Astrocyte of the cerebellum (primary cell): Measurements from ENCODE around the gene TDRD1.

Experiments
- DNase-seq: peaks from one replicate; pipeline ENCODE4 v3.0.0-alpha.2; 2011; ENCODE audit warnings: low read depth
- H3K4me3 ChIP-seq: 2 replicates; pipeline ENCODE4 v1.5.1; 2011; ENCODE audit warnings: mild to moderate bottlenecking, low read depth, low read length, moderate library complexity
- CTCF ChIP-seq: IDR thresholded peaks from 2 replicates; pipeline ENCODE4 v1.5.1; 2012; ENCODE audit warnings: low read length, low read depth, moderate library complexity, mild to moderate bottlenecking; ENCODE audit errors: missing control alignments
- in situ Hi-C: cut with HindIII; loops from 2 replicates; pipeline ENCODE4 v1.10.0; 2017; ENCODE audit warnings: low sequenced_read_pairs

Gene TDRD1

GRCh38 chr10:114212153-114212552 is 33.0 kb downstream of the TDRD1 start:
- H3K4me3 ChIP-seq: no peak overlapping the region
- no peak for DNase-seq
- in situ Hi-C loops: no loop called here
- no peak for TF ChIP-seq CTCF

GRCh38 chr10:114215033-114215432 is 35.9 kb downstream of the TDRD1 start:
- H3K4me3 ChIP-seq: no peak overlapping the region
- in situ Hi-C loops: no loop called here
- no peak for DNase-seq
- TF ChIP-seq CTCF: no peak

DNA sequence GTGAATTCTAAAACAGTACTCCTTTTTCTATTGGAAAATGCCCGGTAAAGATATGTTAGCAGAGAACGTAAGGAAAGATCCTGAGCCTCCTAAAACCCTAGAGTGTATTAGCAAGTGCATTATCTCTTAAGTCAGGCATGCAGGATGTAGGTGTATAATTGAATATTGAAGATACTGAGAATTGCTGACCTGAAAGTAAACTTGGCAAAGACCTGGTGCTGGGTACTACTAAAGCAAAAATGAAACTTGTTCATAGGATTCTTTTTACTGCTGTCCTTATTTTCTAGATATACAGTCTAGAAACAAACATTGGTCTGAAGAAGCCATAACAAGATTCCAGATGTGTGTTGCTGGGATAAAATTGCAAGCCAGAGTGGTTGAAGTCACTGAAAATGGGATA is 41.1 kb downstream of the TDRD1 start:
- DNase-seq: no peak
- no peak overlapping the region for H3K4me3 ChIP-seq
- TF ChIP-seq CTCF: no peak
- in situ Hi-C loops: no loop called here

- no peak for DNase-seq
- in situ Hi-C loops: no loop called here
- no peak overlapping the region for H3K4me3 ChIP-seq
- no peak for TF ChIP-seq CTCF
These were observed 42.1 kb downstream of the TDRD1 start for GRCh38 chr10:114221235-114221634.

DNA sequence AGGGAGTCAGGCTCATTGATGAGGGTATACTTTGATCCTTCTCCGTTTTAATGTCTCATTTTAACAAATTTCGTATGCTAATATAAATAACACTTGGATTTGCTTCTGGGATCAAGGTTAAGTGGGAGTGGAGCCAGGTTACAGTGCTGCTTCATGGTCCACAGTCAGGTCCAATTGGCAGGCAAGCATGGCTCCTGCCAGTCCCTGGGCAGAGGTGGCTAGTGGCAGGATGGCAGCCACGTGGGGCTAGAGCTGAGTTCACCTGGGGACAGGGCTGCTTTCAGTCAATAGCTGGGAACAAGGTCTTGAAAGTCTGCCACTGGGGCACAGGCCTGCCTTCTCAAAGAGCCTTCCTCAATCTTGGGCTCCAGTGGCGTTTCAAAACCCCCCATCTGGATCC is 43.9 kb downstream of the TDRD1 start:
- no peak overlapping the region for H3K4me3 ChIP-seq
- in situ Hi-C loops: no loop called here
- DNase-seq: no peak
- no peak for TF ChIP-seq CTCF

- no peak for TF ChIP-seq CTCF
- in situ Hi-C loops: no loop called here
- no peak for DNase-seq
- H3K4me3 ChIP-seq: no peak overlapping the region
These were observed 49.0 kb downstream of the TDRD1 start for GRCh38 chr10:114228156-114228555.
